Nephron progenitor cell (in vitro differentiated cells): ENCODE measurements around the gene RADIL.

ENCODE experiments used
- DNase-seq: peaks from one replicate; pipeline ENCODE4 v3.0.0; 2021
- H3K27ac Mint-ChIP-seq: 2 replicates; pipeline ENCODE4 v1.8.0; 2021; ENCODE audit warnings: mild to moderate bottlenecking, moderate library complexity, mixed read lengths
- H3K27me3 Mint-ChIP-seq: 2 replicates; pipeline ENCODE4 v1.8.0; 2021; ENCODE audit warnings: mild to moderate bottlenecking, low read depth, mixed read lengths; ENCODE audit not compliant: poor library complexity
- H3K36me3 Mint-ChIP-seq: 2 replicates; pipeline ENCODE4 v1.8.0; 2021; ENCODE audit warnings: low read depth, mixed read lengths
- H3K4me1 Mint-ChIP-seq: 2 replicates; pipeline ENCODE4 v1.8.0; 2021; ENCODE audit warnings: mixed read lengths
- H3K4me3 Mint-ChIP-seq: 2 replicates; pipeline ENCODE4 v1.8.0; 2021; ENCODE audit warnings: mild to moderate bottlenecking, moderate library complexity, mixed read lengths
- H3K9me3 Mint-ChIP-seq: 2 replicates; pipeline ENCODE4 v1.8.0; 2021; ENCODE audit warnings: mild to moderate bottlenecking, moderate library complexity, mixed read lengths
- CTCF ChIP-seq: fragments of 200-600 bp; sonication (generic); IDR thresholded peaks from 2 replicates; pipeline ENCODE4 v1.5.0; 2021; ENCODE audit warnings: antibody characterized with exemption

Gene RADIL

GRCh38 chr7:4758111-4758510 lies 125.4 kb downstream of the RADIL start:
- H3K4me3 Mint-ChIP-seq, result no peak overlapping the region

GRCh38 chr7:4755045-4755444 lies 128.5 kb downstream of the RADIL start:
- no peak for TF ChIP-seq CTCF
- H3K36me3 Mint-ChIP-seq, result peaks cover 38% of the 10 kb centered on the region

More at GRCh38 chr7:4758111-4758510, 125.4 kb downstream of the RADIL start:
- Mint-ChIP-seq H3K27ac (no peak overlapping the region), H3K4me1 (peaks cover 12% of the 10 kb centered on the region), H3K9me3 (no peaks in the 10 kb centered on the region), H3K36me3 (peaks cover 55% of the 10 kb centered on the region), H3K27me3 (no peaks in the 10 kb centered on the region)
- DNase-seq, result no peak
- TF ChIP-seq CTCF, result no peak

GRCh38 chr7:4754433-4755010 lies 129.0 kb downstream of the RADIL start:
- Mint-ChIP-seq H3K27ac (no peak overlapping the region), H3K4me1 (no peaks in the 10 kb centered on the region), H3K4me3 (no peak overlapping the region), H3K27me3 (no peaks in the 10 kb centered on the region), H3K36me3 (peaks cover 33% of the 10 kb centered on the region), H3K9me3 (no peaks in the 10 kb centered on the region)
- TF ChIP-seq CTCF, result no peak
- no peak for DNase-seq

More at GRCh38 chr7:4755045-4755444, 128.5 kb downstream of the RADIL start:
- H3K27me3 Mint-ChIP-seq, result no peaks in the 10 kb centered on the region
- H3K4me1 Mint-ChIP-seq, result peaks cover 4% of the 10 kb centered on the region
- no peak overlapping the region for H3K4me3 Mint-ChIP-seq
- H3K27ac Mint-ChIP-seq, result peak overlapping the region; percentile 25
- DNase-seq, result no peak
- H3K9me3 Mint-ChIP-seq, result no peaks in the 10 kb centered on the region

DNA sequence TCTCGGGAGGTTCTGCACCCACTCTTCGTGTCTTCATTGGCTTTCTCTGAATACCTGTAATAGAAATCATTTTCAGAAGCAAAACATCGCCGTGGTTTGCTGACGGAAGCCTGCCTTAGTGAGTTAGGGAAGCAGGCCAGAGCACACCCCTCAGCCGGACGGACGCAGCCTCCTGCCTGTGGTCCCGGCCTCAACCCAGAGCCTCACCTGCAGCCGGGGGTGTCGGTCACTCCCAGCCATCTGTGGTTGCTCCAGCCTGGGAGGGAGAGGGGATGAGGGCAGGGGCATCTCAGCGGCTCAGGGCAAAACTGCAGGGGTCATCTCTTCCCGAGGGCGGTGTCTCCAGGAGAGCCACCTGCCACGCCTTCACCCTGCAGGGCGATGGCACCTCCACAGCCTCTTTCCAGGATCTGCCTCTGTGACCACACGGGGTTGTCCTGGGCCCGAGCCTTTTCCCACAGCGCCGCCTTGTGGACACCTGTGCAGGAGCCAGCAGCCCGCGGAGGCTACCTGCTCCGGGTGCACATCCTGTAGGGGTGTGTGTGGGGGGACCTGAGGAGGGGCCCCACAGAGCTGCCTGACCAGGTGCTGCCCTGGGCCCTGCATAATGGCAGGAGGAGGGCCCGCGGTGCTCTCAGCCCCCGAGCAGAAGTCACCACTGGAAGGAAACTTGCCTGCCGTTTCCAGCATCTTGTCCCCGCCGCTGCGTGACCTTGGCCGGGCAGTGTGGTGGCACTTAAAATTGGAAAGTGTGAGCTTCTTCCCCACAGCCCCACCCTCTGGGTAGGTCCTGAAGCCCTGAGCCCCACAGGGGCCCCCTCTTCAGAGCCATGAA lies 129.7 kb downstream of the RADIL start:
- peak; percentile 89 for DNase-seq
- Mint-ChIP-seq H3K27me3 (no peaks in the 10 kb centered on the region), H3K36me3 (peaks cover 36% of the 10 kb centered on the region), H3K27ac (no peak overlapping the region), H3K4me1 (peaks cover 6% of the 10 kb centered on the region), H3K9me3 (no peaks in the 10 kb centered on the region), H3K4me3 (no peak overlapping the region)
- TF ChIP-seq CTCF, result peak; percentile 87

DNA sequence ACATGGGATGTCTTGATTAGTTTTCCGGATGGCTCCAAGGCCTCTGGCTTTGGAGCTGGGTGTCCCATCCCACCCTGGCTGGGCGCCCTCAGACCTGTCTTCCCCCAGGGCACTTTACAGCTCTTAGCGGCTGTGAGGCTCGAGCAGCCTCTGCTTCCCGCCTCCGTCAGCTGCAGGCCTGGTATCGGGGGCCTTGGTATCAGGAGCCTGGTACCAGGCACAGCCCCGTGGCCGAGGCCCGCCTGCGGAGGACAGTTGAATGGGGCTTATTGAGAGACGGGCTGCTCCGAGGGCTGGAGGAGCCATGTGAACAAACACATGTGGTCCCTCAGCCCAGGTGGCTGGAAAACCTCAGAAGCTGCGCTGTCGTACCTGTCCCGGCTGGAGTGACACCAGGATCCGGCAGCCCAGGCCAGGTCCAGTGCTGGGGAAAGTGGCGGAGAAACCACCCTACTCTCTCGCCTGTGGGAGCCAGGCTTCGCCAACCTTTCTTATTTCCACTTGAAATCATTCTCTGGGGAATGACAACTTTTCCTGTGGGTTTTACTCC lies 132.0 kb downstream of the RADIL start:
- Mint-ChIP-seq H3K9me3 (no peaks in the 10 kb centered on the region), H3K27ac (no peak overlapping the region), H3K27me3 (no peaks in the 10 kb centered on the region), H3K4me1 (peaks cover 27% of the 10 kb centered on the region), H3K36me3 (peaks cover 39% of the 10 kb centered on the region), H3K4me3 (no peak overlapping the region)
- no peak for TF ChIP-seq CTCF
- no peak for DNase-seq
